ENCODE measurements around the gene ABCC9.
"Not testable (repeated sequence)": the region's sequence is repeated elsewhere in the genome, so short reads cannot be mapped to it uniquely, and the experiment has no call there.

ABCC9 gene

GRCh38 chr12:21819236-21819635 lies 122.0 kb downstream of the ABCC9 start:
- DNase-seq (ENCODE audit: extremely low read depth in 1 of 2, low read depth in 1 of 2): no peak

GRCh38 chr12:21818627-21819026 lies 122.6 kb downstream of the ABCC9 start:
- DNase-seq (ENCODE audit: extremely low read depth in 1 of 2, low read depth in 1 of 2): no peak

GRCh38 chr12:21815306-21816062 lies 125.7 kb downstream of the ABCC9 start:
- no peak for DNase-seq (ENCODE audit: extremely low read depth in 1 of 2, low read depth in 1 of 2)

DNA sequence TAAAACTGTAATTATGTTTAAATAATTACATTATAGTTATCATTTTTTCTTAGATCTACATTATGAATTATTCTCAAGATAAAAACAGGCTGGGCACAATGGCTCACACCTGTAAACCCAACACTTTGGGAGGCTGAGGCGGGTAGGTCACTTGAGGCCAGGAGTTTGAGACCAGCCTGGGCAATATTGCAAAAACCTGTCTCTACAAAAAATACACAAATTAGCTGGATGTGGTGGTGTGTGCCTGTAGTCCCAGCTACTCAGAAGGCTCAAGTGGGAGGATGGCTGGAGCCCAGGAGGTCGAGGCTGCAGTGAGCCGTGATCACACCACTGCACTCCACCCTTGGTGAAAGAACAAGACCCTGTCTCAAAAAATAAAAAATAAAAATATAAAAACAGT lies 126.4 kb downstream of the ABCC9 start:
- no peak for DNase-seq (ENCODE audit: extremely low read depth in 1 of 2, low read depth in 1 of 2)

- DNase-seq (ENCODE audit: extremely low read depth in 1 of 2, low read depth in 1 of 2): no peak
Measured at GRCh38 chr12:21814327-21814726, 126.9 kb downstream of the ABCC9 start.

GRCh38 chr12:21813751-21814150 lies 127.5 kb downstream of the ABCC9 start:
- no peak for DNase-seq (ENCODE audit: extremely low read depth in 1 of 2, low read depth in 1 of 2)

GRCh38 chr12:21813125-21813524 lies 128.1 kb downstream of the ABCC9 start:
- no peak for DNase-seq (ENCODE audit: extremely low read depth in 1 of 2, low read depth in 1 of 2)

GRCh38 chr12:21812340-21812739 lies 128.9 kb downstream of the ABCC9 start:
- not testable (repeated sequence) for DNase-seq (ENCODE audit: extremely low read depth in 1 of 2, low read depth in 1 of 2)

GRCh38 chr12:21809100-21809499 lies 132.1 kb downstream of the ABCC9 start:
- DNase-seq (ENCODE audit: extremely low read depth in 1 of 2, low read depth in 1 of 2): no peak

DNA sequence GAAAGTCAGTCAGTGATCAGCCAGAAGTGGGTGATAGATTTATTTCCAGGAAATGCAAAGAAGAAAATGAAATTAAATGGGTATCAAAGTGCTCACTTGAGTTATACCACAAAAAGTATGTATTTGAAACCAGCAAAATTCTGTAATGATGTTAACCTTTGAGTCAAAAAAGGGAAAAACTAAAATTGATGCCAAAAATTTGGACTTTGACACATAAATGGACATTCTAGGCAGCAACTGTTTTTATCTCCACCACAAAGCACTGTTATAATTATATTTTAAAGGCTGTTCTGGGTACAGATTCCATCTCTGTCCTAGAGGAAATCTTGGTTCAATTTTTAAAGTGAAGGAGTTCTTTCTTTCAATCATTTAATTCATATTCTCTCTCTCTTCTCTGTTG lies 135.0 kb downstream of the ABCC9 start:
- DNase-seq (ENCODE audit: extremely low read depth in 1 of 2, low read depth in 1 of 2): no peak

GRCh38 chr12:21801522-21802288 lies 139.5 kb downstream of the ABCC9 start:
- no peak for DNase-seq (ENCODE audit: extremely low read depth in 1 of 2, low read depth in 1 of 2)

DNA sequence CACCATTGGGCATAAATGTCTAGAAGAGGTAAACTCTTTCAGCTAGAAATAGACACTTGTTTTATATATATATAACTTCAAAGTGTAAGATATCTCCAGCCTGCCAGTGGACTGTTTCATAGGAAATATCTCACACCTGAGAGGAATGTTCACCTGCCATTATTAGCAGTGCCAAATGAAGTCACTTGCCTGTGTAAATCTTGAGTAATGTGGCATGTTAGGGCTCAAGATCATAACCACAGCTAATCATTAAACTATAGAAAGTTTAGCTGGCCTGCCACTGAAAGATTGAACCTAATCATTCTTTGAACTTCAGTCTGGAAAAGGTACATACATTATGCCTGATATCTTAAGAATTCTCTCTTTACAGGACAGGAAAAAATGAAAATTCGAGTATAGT lies 141.2 kb downstream of the ABCC9 start:
- DNase-seq (ENCODE audit: extremely low read depth in 1 of 2, low read depth in 1 of 2): no peak

- DNase-seq (ENCODE audit: extremely low read depth in 1 of 2, low read depth in 1 of 2): no peak
Measured at GRCh38 chr12:21797539-21797938, 143.7 kb downstream of the ABCC9 start.

DNA sequence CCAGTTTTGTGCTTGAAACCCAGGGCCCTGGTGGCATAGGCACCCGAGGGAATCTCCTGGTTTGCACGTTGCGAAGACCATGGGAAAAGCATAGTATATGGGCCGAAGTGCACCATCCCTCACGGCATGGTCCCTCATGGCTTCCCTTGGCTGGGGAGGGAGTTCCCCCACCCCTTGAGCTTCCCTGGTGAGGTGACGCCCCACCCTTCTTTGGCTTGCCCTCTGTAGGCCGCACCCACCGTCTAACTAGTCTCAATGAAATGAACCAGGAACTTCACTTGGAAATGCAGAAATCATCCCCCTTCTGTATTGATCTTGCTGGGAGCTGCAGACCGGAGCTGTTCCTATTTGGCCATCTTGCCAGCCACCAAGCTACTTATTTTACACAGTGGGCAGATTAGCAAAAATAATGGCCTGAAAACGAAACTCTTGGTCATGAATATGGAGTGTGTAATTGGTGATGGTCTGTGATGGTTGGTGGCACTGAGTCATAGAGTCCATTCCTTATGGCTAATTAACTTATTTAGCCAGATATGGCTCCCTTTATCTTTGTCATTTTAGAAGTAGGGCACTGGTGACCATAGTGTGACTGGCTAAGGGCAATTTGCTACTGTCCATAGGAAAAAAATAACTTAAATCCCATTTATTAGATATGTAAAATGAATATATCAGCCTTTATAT lies 145.4 kb downstream of the ABCC9 start:
- DNase-seq (ENCODE audit: extremely low read depth in 1 of 2, low read depth in 1 of 2): no peak

GRCh38 chr12:21794807-21795595 lies 146.2 kb downstream of the ABCC9 start:
- DNase-seq (ENCODE audit: extremely low read depth in 1 of 2, low read depth in 1 of 2): not testable (repeated sequence)

GRCh38 chr12:21789687-21790086 lies 151.5 kb downstream of the ABCC9 start:
- DNase-seq (ENCODE audit: extremely low read depth in 1 of 2, low read depth in 1 of 2): not testable (repeated sequence)

DNA sequence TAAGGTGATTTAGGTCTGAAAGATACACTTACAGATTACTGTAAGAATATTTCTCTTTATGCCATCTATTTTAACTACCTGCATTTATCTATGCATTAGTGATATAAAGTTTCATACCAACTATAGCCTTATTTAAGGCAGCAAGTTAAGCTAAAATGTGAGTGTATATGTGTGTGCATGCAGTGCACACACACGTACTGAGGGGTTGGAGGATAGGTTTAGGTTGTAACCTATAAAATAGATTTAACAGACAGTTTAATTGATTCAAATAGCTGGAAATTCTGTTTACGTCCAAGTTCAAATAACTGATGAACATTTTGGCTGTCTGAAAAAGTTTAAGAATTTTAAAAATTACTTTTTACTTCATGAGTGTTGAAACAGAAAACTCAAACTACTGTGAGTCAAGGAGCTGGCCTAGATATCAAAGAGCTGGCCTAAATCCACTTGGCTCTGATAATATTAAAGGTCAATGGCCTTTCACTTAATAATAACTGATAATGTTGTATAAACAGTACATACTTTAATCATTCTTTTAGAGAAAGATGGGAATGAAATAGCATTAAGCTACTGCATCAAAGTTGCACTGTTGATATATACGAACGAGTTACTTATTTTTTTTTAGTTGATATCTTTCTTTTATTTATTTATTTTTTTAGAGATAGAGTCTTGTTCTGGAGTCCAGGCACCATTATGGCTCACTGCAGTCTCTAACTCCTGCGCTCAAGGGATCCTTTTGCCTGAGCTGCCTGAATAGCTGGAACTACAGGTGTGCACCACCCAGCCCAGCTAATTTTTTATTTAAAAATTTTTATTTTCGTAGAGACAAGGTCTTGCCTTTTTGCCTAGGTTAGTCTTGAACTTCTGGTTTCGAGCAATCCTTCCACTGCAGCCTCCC lies 152.9 kb downstream of the ABCC9 start:
- no peak for DNase-seq (ENCODE audit: extremely low read depth in 1 of 2, low read depth in 1 of 2)

GRCh38 chr12:21786041-21786531 lies 155.1 kb downstream of the ABCC9 start:
- no peak for DNase-seq (ENCODE audit: extremely low read depth in 1 of 2, low read depth in 1 of 2)

- DNase-seq (ENCODE audit: extremely low read depth in 1 of 2, low read depth in 1 of 2): not testable (repeated sequence)
Measured at GRCh38 chr12:21782723-21783122, 158.5 kb downstream of the ABCC9 start.

DNA sequence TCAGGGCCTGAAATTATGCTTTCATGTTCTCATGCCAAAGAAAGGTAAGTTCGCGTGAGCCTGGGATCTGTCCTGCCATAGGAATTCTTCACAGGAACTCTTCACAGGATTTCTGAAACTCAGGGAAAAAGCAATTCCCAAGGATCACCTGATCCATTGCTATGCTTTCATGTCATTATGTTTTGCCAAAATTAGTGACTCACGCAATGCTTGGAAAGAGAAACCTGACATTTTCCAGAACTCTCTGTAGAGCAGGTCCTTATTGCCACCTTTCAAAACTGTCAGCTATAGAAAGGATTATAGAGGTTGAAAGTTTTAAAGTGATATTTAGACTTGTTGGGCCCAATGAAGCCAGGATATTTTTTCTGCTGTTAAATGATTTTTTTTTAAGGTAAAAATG lies 160.4 kb downstream of the ABCC9 start:
- DNase-seq (ENCODE audit: extremely low read depth in 1 of 2, low read depth in 1 of 2): no peak

All from stimulated activated CD8-positive, alpha-beta memory T cell treated with anti-CD3 and anti-CD28 coated beads, Interleukin-7, amount 100 ng/mL, for 48 hours (primary cell).